Adipose tissue (tissue), 3 donors: ENCODE data around the gene LGR4. TPM values are rescaled to one million over a fixed set of nuclear protein-coding genes. Genes with fewer than 3 reads are reported as not detected.

Source experiments
- H3K27ac ChIP-seq: one replicate; pipeline ENCODE4 v1.5.1; 2013; ENCODE audit warnings: low read depth, low read length
- WGBS, 3 donors: extraction: QIAGEN DNeasy Blood & Tissue Kit; methylation state at CpG; one replicate each; pipeline ENCODE4 v1.1.7; 2013; 5-methylcytosine and 5-hydroxymethylcytosine counted together
- polyA plus RNA-seq, 3 donors: library from polyadenylated mRNA; stranded (reverse); fragments of 200-250 nt; gene quantifications; one replicate each; pipeline ENCODE4 v1.2.3, GENCODE V29; 2013
- donor health status: healthy with polysubstance abuse.
- donor health status: Bipolar disorder and iron deficiency.
- donor health status: healthy.

The LGR4 gene
- polyA plus RNA-seq, 3 donors, result 3.0 to 26.1 (median 19.2) TPM

DNA sequence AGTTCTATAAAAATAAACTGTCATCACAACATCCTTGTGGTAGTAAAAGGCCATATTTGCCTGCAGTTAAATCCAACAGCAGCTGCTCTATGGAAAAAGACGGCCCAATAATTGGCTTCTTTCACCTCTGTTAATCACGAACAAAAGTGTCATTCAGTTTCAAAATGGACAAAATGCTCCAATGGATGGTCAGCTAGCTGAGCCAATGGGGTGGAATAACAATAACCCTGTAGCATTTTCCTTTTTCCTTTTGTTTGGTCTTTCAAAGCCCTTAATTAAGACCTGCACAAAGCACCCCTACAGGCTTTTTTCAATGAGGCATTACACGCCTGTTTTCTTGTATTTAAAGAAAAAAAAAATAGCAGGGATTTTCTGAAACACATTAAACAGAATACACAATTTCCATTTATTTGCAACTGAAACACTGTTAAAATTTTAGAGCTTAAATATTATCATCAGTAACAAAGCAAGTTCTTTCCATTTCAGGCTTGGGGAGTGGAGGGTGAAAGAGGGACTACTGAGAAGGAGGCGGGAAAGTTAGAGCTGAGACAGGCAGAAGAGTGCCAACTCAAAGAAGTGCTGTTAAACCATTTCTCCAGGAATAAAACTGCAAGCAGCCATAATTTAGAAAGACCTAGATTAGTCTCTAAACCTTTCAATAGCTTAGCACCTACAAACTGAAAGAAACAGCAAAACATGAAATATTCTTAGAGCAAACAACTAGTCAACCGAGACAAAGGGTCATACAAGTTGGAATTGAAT, 28.7 kb downstream of the LGR4 start:
- WGBS, 3 donors, result 49 to 90% (median 89%) methylated on average over 5 of the region's 5 CpGs
- H3K27ac ChIP-seq, result no peak overlapping the region

DNA sequence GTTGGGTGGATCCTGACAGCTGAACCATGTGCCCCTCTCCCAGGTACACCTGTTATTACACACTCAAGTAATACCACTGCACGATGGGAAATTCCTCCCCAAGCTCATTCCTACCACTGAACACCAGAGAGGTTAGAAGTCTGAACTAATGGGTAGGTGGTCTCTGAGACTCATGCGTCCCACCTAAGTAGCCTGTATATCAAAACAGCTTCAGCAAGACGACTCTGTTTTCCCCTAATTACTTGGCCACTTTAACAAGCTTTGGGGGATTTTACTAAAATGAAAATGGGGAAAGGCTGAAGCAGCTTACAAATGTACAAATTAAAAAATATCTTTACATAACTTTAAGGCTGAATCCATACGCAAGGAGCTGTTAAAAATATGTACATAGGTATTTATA, 29.4 kb downstream of the LGR4 start:
- 65 to 80% (median 79%) methylated on average over 4 of the region's 4 CpGs for WGBS, 3 donors

DNA sequence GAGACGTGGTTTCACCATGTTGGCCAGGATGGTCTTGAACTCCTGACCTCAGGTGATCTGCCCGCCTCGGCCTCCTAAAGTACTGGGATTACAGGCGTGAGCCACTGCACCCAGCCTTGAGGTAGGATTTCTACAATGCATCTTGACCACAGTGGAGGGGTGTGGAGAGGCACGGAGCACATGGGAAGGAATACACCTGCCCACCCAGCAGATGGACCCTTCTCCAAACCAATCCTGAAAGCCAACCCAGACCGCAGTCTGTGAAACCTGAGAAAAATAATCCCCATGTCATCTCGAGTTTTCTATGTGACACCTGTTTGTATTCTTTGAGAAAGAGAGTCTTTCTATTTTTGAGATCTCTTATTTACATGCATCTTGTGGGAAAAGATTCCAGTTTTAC, 32.5 kb downstream of the LGR4 start:
- no peak overlapping the region for H3K27ac ChIP-seq
- WGBS, 3 donors, result 78 to 93% (median 90%) methylated on average over 7 of the region's 7 CpGs

More for the DNA sequence above, 29.4 kb downstream of the LGR4 start:
- H3K27ac ChIP-seq, result no peak overlapping the region

DNA sequence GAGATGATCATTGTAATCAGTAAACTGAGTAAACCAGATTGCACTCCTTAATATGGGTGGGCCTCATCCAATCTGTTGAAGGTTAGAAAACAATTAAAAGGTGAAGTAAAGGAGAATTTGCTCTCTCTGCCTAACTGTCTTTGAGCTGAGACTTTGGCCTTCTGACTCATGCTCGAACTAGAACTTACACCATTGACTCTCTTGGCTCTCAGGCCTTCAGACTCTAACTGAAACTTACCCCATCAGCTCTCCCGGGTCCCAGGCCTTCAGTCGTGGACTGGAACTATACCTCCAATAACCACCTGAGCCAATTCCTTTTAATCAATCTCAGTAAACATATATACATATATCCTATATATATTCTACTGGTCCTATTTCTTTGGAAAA, 34.0 kb downstream of the LGR4 start:
- H3K27ac ChIP-seq, result no peak overlapping the region
- WGBS, 3 donors, result 76 to 95% (median 91%) methylated on average over 3 of the region's 3 CpGs

DNA sequence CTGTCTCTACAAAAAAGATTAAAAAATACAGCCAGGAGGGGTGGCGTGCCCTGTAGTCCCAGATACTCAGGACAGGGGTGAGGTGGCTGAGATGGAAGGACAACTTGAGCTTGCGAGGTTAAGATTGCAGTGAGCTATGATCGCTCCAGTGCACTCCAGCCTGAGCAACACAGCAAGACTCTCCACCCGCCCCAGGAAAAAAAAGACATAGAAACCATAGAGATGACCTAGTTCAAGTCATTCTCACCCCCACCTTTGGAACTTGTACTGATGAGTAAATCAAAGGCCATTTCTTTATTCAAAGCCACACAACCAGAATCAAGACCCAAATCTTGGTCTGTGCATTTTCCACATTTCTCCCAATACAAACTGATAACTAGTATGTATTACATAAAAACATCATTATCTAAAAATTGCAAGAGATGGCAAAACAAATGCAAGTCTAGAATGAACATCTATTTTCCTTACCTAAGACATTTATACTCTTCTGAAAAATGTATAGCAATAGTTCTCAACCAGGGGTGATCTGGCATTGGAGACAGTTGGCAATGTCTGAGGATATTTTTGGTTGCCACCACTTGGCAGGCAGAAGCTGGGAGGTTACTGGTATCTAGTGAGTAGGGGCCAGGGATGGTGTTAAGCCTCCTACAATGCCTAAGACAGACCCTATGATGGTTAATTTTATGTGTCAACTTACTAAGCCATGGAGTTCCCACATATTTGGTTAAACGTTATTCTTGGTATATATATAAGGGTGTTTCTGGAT, 34.6 kb downstream of the LGR4 start:
- no peak overlapping the region for H3K27ac ChIP-seq
- WGBS, 3 donors, result 65 to 91% (median 91%) methylated on average over 5 of the region's 5 CpGs

DNA sequence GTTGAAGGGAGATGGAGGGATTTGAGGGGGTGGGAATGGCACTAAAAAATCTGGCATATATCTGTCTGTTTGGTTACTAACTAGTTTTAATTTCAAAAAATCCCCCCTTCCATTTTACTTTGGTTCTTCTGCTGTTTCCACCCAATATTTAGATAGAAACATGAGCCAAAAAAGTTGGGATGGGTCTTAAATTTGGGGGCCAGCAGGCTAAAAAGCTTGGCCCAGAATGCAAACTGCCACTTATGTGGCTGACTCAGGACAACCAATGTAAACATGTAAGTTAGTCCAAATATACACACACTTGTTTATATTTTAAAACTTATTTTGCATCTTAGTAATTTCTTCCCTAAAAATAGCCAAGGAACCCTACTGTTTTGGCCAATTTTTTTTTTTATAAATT, 35.7 kb downstream of the LGR4 start:
- H3K27ac ChIP-seq, result no peak overlapping the region

DNA sequence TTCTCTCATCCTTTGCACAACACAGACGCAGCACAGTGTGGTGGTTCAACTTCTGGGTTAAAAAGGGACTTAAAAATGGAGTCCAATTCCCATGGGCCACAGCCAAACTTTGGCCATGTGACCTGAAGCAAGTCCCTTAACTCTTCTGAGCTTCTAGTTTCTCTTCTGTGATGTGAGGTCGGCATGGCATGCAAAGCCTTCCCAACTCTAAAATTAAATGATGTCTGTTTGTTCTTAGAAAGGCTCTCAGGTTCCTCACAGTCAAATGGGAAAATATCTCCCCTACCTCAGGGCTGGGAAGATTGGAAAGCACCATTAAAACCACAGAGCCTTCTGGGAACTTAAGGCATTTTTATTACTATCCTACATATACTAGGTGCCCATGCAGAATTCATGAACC, 38.8 kb downstream of the LGR4 start:
- WGBS, 3 donors, result 73 to 79% (median 78%) methylated on average over 2 of the region's 2 CpGs
- H3K27ac ChIP-seq, result no peak overlapping the region

DNA sequence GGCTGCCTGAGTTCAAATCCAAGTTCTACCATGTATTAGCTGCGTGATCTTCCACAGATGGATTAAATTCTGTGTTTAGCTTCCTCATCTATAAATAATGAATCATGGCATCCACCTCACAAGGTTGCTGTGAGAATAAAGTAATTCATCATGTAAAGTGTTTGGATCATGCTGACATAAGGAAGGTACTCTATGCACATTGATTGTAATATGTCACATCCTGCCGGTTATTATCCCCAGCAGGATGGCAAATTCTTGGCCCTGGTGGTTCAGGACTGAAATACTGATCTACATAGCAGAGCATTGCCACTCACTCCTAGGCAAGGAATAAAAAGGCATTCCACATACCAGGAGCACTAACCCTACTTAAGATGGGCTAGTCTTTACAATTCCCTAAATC, 40.8 kb downstream of the LGR4 start:
- H3K27ac ChIP-seq, result no peak overlapping the region
- WGBS, 3 donors, result 82 to 89% (median 88%) methylated on average over 2 of the region's 2 CpGs

DNA sequence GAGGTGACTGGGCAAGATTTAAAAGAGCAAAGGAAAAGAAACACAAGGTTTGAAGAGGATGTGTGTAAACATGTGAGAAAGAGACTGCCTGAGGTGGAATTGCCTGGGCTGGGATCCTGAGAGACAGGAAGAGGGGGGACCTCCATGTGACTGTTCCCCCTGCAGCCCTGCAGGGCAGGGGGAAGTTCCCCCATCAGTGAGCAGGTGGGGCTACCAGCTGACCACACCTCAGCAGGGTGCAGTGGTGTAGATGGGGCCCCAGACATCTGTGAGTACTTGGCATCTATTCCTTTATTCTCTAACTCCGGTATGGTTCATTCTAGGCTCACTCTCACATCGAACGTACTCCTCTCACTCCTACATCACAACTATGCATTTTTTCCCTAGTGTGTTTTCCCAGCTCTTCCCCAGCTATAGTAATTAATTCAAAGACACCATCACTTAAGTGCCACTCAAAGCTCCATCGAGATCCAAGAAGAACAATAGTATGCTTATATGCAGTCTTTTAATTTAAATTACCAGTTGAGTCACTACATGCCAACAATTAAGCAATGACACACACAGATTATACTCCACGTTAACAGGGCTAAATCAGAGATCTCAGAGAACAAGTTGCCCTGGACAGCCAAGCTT, 42.7 kb downstream of the LGR4 start:
- H3K27ac ChIP-seq, result no peak overlapping the region
- WGBS, 3 donors, result 27 to 62% (median 53%) methylated on average over 5 of the region's 5 CpGs

DNA sequence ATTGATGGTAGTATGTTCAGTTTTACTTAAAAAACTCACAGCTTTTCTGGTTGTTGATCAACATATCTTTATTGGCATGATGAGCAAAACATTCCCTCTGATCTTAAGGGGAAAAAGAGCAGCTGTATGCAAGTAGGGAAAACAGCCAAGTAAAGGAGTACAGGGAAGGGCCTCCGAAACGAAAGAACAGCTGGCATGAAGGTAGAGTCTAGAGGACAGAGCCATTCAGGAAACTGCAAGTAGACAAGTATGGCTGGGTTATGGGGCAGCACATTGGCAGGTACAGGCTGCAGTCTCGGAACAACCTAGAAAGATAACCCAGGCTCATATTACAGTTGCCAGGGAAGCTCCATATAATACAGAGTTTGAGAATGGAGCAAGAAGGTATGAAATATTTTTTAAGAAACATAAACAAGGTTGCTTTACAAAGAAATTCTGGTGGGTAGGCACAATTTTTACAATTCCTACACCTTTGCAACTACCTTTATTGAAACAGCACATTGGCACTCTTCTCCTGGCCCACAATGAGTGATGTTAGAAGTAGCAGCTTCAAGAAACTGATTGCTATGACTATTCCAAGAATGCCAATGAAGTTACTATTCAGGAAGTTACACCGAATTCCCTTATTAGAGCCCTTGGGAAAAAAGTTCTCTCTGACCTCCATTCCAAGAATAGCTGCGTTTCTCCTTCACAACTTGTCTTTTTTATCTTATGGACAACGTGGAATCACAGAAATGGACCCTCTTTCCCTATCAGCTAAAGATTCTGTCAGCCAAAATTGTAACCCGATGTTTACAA, 45.2 kb downstream of the LGR4 start:
- H3K27ac ChIP-seq, result no peak overlapping the region
- 45 to 68% (median 63%) methylated on average over 7 of the region's 7 CpGs for WGBS, 3 donors

DNA sequence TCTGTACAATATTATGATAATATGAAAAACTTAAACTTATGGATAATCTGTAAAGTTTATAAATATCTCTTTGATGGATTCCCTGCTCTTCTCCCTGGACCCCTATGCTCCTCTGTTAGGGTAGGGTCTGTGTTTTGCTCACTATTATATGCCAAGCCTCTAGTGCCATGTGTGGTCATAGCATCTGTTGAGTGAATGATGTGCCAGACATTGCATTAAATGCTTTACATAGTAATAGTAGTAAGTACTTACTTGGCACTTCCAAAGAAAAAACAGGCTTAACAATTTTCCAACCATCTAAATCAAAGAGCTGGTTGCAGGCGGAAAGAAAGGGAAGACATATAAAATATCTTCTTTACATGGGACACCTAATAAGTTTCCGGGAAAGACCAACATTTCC, 46.8 kb downstream of the LGR4 start:
- 85 to 93% (median 86%) methylated on average over 2 of the region's 2 CpGs for WGBS, 3 donors
- H3K27ac ChIP-seq, result no peak overlapping the region

DNA sequence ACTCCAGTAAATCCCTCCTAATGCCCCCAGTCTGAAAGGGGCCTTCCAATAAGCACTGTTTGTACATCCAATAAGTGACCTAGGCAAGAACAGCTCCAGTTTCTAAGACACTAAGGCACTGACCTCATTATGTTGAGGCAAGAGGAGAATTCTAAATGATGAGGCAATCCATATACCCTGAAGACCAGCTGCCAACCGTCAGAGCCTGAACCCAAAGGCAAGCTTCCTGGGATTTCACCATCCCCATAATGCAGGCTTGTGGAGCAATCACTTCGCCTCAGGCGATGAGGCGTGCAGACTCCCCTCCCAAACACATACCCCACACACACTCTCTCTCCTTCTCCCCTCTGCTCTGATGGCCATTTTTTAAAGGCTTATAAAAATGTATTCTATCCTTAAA, 49.5 kb downstream of the LGR4 start:
- H3K27ac ChIP-seq, result no peak overlapping the region
- WGBS, 3 donors, result 43 to 79% (median 47%) methylated on average over 4 of the region's 4 CpGs

DNA sequence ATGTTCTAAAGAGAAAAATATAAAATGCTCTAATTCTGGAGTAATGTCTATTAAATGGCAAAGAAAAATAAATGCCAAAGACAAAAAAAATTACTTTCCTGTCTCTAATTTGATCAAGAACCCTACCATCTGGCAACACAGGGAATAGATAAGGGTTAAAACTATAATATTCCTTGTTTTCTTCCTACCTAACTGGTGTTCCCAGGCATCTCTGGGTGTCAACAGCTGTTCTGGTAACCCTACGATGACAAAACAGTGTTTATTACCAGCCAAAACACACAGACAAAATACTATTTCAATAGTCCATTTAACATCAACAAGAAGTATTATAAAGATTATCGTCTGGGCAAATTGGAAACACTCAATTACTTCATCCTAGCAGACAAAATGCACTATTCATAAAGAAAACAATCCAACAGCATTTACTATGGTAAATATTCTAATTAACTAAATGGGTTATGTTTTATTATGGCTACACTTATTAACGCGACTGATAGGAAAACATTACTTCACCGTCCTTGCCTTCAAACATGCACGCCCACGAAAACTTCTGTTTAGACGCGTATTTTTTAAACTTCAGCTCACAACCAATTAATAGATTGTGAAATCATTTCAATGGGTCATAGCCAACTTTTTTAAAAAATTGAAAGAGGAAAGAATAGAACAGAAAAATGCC, 50.6 kb downstream of the LGR4 start:
- H3K27ac ChIP-seq, result no peak overlapping the region
- WGBS, 3 donors, result 29 to 77% (median 73%) methylated on average over 9 of the region's 9 CpGs

DNA sequence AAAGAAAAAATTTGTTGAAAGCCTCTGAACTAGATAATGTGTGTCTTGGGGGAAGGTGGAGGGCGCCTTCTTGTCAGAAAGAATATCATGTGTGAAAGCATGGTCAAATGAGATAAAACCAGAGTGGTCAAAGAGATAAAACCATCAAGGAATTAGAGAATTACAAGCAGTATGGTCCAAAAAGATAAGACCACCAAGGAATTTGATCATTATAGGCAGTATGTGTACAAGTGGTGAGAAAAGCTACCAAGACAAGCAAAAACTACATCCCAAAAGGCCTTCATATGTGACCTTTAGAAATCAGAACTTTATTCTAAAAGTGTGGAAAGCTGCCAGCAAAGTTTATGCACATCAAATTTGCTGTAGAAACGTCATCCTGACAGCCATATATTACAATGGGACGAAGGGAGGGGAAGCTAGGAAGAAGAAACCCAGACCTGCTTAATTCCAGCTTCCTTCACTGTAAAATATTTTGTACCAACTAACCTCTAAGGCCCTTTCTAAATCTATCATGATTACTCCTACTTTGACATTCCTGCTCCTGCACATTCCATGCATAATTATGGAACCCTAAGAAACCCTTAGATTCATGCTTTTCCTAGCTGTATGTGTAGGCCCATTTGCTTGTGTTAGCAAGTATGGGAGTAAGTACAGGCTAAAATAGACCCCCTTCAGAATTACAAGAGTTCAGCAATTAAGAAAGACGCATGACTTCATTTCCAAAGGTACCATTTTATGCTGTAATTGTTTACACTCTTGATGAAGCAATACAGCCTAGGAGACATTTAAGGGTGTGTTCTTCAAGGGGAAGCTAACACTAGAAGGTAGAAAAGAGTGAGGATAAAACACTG, 51.6 kb downstream of the LGR4 start:
- 47 to 75% (median 66%) methylated on average over 4 of the region's 4 CpGs for WGBS, 3 donors
- no peak overlapping the region for H3K27ac ChIP-seq

DNA sequence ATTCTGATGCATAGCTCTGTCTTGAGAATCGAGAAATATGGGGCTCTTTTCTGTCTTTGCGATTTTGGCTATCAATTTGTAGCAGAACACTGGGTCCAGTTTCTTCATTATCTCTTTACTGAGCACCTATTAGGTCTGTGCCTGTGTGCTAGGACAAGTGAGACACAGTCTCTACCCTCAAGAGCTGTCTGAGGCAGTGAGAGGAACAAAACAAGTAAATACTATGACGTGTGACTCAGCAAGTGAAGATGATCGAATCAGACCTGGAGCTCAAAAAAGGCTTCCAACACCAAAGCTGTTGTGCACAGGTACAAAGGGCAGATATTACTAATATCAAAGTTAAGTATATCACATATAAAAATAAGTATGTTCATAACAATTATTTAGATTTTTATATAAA, 52.4 kb downstream of the LGR4 start:
- 69 to 92% (median 90%) methylated on average over 4 of the region's 4 CpGs for WGBS, 3 donors

DNA sequence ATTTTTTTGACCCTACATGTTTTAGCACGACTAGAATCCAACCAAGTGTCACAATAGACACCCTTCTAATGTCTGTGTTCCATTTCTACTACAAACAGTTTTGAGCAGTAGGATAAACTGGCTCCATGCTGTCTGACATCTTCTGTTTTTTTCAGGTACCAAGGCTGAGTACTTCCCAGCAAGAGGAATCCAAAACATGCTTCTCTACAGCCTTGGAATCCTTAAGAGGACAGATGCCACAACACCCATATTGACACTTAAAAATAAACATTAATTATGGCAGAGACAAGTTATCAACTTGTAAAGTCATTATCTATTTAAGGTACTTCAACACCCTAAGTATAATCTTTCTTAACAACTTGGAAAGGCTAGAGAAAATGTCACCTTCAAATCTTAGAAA, 54.2 kb downstream of the LGR4 start:
- 39 to 64% (median 48%) methylated on average over 1 of the region's 1 CpG for WGBS, 3 donors

More for the DNA sequence above, 52.4 kb downstream of the LGR4 start:
- H3K27ac ChIP-seq, result no peak overlapping the region

DNA sequence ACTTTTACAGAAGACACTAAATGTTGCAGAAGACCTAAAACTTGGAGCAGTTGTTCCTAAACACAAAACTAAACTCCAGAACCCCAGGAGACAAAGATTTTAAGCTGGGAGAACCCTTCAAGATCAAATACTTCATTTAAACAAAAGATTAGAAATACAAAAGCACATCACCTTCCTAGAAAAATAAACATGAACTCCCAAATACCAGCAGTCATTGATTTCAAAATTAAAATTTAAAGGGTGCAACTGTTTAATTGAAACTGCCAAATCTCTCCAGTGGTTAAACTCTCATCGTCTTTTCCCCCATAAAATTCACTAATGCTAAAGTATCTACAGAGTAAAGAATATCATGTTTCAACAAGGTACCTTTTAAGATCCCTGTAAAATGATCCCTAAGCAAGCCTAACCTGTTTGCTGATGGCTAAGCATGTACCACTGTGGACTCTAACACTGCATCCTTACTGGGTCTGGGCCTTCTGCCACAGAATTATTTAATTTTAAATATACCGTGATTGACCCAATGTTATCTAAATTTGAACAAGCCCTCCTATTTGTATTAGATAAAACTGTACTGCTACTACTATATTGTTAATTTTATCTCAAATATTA, 55.9 kb downstream of the LGR4 start:
- no peak overlapping the region for H3K27ac ChIP-seq
- 38 to 91% (median 81%) methylated on average over 2 of the region's 2 CpGs for WGBS, 3 donors

More for the DNA sequence above, 54.2 kb downstream of the LGR4 start:
- H3K27ac ChIP-seq, result no peak overlapping the region
